HL-60 (cell line): ENCODE data around the gene MYL9.
"Not testable (repeated sequence)": the region's sequence is repeated elsewhere in the genome, so short reads cannot be mapped to it uniquely, and the experiment has no call there.

Experiments
- DNase-seq, 2 experiments: peaks; one replicate each; pipeline ENCODE4 v3.0.0-alpha.2; 2010 to 2020; ENCODE audit warnings: low read depth in 1 of 2, low spot score in 1 of 2
- H3K27ac ChIP-seq: fragments of 250-450 bp; sonication (Bioruptor Pico); replicated peaks from 2 replicates; pipeline ENCODE4 v1.5.1; 2020; ENCODE audit warnings: mild to moderate bottlenecking, moderate library complexity
- H3K27me3 ChIP-seq: fragments of 250-450 bp; sonication (Bioruptor Pico); 2 replicates; pipeline ENCODE4 v1.5.1; 2021; ENCODE audit warnings: mild to moderate bottlenecking, moderate library complexity; ENCODE audit not compliant: insufficient read depth, poor library complexity, severe bottlenecking
- H3K4me3 ChIP-seq: replicated peaks from 2 replicates; pipeline ENCODE4 v1.5.1; 2011; ENCODE audit warnings: mild to moderate bottlenecking, control low read depth, low read length; ENCODE audit not compliant: insufficient read depth
- GABPA ChIP-seq: IDR thresholded peaks from 2 replicates; pipeline ENCODE4 v1.6.1; 2012; ENCODE audit warnings: low read depth
- POLR2AphosphoS5 ChIP-seq: IDR thresholded peaks from 2 replicates; pipeline ENCODE4 v1.6.1; 2012; ENCODE audit warnings: low read depth
- REST ChIP-seq: IDR thresholded peaks from 2 replicates; pipeline ENCODE4 v1.6.1; 2012; ENCODE audit warnings: low read depth; ENCODE audit not compliant: insufficient replicate concordance
- SPI1 ChIP-seq: IDR thresholded peaks from 2 replicates; pipeline ENCODE4 v1.6.1; 2012; ENCODE audit warnings: low read depth, mild to moderate bottlenecking, borderline replicate concordance
- TF ChIP-seq, protein P1 (sequence below): IDR thresholded peaks from one replicate; pipeline ENCODE4 v1.5.1; 2011; ENCODE audit warnings: low read length, control low read depth, inconsistent platforms; ENCODE audit not compliant: insufficient read depth

The MYL9 gene

DNA sequence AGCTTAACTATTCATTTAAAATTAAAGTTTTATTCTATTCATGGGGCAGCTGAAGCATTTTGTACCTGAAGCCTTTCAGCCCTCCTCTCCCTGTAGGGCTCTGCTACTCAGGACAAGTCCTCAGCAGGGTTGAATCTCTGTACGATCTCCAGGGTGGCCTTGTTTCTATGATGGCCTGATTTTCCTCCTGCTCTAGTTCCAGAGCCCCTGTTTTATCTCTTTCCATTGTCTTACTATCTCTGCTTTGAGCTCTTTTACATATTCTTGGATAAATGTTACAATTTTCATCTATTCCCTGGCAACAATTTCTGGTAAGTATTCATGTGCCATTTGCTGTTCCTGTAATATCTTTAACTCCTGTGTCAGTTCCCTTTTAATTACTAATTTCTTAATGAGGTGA lies 19.8 kb upstream of the MYL9 start:
- Histone ChIP-seq H3K27ac (no peak overlapping the region), H3K27me3 (no peaks in the 10 kb centered on the region), H3K4me3 (no peak overlapping the region)
- TF ChIP-seq REST: no peak
- TF ChIP-seq, protein P1, sequence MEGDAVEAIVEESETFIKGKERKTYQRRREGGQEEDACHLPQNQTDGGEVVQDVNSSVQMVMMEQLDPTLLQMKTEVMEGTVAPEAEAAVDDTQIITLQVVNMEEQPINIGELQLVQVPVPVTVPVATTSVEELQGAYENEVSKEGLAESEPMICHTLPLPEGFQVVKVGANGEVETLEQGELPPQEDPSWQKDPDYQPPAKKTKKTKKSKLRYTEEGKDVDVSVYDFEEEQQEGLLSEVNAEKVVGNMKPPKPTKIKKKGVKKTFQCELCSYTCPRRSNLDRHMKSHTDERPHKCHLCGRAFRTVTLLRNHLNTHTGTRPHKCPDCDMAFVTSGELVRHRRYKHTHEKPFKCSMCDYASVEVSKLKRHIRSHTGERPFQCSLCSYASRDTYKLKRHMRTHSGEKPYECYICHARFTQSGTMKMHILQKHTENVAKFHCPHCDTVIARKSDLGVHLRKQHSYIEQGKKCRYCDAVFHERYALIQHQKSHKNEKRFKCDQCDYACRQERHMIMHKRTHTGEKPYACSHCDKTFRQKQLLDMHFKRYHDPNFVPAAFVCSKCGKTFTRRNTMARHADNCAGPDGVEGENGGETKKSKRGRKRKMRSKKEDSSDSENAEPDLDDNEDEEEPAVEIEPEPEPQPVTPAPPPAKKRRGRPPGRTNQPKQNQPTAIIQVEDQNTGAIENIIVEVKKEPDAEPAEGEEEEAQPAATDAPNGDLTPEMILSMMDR: no peak
- no peak for DNase-seq

- not testable (repeated sequence) for H3K4me3 ChIP-seq, DNase-seq, H3K27me3 ChIP-seq, H3K27ac ChIP-seq
These were observed 18.9 kb upstream of the MYL9 start for GRCh38 chr20:36522412-36522811.

GRCh38 chr20:36523341-36523740 lies 18.0 kb upstream of the MYL9 start:
- DNase-seq: no peak
- no peak overlapping the region for H3K27ac ChIP-seq

More at GRCh38 chr20:36523341-36523740, 18.0 kb upstream of the MYL9 start:
- Histone ChIP-seq H3K4me3 (no peak overlapping the region), H3K27me3 (no peaks in the 10 kb centered on the region)
- TF ChIP-seq SPI1 (no peak), GABPA (no peak), POLR2AphosphoS5 (no peak), REST (no peak)
- TF ChIP-seq, protein P1: no peak
